GM12874 (cell line): ENCODE data around the gene ULK4.

Experiments used
- CTCF ChIP-seq: IDR thresholded peaks from 2 replicates; pipeline ENCODE4 v1.5.1; 2011; ENCODE audit warnings: low read depth, mild to moderate bottlenecking, control low read depth, low read length, moderate library complexity; ENCODE audit not compliant: insufficient read depth

Gene ULK4

DNA sequence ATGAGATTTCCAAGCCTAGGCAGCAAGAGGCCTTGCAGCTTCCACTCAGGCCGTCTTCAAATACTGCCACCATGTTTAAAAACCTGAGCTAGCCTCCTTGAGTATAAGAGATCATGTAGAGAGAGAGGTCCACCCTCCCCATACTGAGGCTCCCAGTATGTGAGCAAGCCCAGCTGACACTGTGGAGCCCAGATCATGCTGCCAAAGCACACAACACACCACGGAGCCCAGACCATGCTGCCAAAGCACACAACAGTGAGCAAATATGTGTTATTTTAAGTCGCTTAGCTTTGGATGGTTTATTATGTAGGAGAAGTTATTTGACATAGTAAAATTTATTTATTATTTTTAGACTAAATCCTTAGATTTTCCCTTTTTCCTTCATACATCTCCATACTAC lies 428.9 kb downstream of the ULK4 start:
- no peak for TF ChIP-seq CTCF

GRCh38 chr3:41526995-41527573 lies 434.8 kb downstream of the ULK4 start:
- no peak for TF ChIP-seq CTCF

DNA sequence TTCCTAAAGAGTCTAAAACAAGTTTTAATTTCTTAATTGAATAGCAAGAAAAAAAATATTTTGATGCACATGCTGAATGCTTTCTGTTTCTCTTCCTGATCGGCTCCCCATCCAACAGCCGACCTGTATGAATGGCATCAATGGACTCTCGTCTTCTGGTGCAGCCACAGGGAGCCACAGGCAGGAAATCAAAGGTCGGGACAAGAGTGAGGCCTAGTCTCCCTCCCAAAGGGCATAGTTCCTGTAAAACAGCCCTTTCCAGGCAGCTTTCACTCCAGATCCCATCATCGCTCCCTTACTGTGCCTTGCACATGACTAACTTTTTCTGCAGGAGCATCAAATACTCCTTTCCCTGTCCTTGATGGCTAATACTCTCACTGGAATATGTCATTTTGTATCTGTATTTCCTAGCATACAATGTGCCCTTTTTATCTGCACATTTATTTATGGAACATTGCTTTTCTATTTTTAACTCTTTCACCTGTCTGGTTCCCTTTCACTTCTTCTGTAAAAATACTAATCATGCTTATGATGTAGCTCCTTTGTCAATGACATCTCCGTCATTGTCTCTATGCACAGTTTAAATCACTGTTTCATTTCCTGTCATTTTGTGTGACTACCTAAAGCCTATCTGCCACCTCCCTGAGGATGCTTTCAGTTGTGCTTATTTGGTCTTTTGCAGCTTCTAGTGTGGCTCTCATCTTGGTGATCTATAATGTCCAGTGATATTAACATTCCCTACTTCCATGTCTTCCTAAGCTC lies 436.4 kb downstream of the ULK4 start:
- TF ChIP-seq CTCF = no peak

DNA sequence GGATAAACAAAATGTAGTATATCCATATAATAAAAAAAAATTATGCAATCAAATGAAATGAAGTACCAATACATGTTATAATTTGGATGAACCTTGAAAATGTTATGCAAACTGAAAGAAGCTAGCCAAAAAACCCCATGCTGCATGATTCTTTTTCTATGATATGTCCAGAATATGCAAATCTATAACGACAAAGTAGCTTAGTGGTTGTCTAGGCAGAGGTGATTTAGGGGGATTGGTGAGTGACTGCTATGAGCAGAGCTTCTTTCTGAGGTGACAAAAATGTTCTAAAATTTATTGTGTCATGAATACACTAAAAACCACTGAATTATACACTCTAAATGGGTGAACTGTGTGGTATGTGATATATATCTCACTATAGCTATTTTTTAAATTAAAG lies 438.0 kb downstream of the ULK4 start:
- TF ChIP-seq CTCF = no peak

DNA sequence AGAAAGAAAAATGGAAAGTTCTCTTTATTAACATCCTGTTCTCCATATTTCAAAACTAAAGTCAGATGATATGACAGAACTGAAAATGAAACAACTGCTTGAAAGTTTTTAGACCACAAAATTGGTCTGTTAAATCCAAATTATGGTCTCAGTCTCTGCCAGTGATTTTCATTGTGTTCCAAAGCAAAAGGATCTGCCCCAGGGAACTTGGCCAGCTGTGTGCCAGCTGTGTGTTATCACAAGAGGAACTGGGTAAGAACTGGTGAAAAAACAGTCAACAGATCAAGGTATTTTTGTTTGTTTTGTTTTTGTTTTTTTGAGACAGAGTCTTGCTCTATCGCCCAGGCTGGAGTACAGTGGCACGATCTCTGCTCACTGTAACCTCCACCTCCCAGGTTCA lies 439.3 kb downstream of the ULK4 start:
- no peak for TF ChIP-seq CTCF

DNA sequence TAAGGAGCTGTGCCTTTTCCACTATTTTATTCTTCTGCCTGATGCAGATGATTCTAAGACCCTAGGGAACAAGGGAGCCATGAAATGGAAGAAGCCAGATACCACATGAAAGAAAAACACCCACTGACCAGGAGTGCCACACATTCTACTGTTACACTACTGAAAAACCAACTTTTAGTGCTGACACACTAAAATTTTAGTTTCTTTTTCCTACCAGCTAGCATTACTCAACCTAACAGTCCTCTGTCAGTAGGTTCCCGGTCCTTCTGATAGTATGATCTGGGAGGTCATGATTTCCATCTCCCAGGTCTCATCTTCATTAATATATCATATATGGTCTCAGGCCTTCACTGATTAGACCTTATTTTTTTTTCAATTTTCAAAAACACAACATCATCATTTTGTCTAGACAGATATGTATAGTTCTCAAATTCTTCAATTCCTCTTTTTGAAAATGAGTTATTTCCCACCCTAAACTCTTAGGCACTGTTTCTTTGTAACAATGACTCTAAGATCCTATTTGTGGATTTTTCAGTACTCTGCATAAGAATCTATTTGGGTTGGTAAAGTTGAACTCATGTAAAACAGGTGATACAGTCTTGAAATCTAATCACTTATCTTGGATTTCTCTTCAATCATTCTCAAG lies 440.8 kb downstream of the ULK4 start:
- TF ChIP-seq CTCF = no peak

GRCh38 chr3:41519746-41520145 lies 442.2 kb downstream of the ULK4 start:
- no peak for TF ChIP-seq CTCF
